Measurements from ENCODE around the gene CEP85L. TPM values are rescaled to one million over a fixed set of nuclear protein-coding genes. Genes with fewer than 3 reads are reported as not detected.

The CEP85L gene
- total RNA-seq, 1 experiment from 2014 or later: 4.9 TPM

GRCh38 chr6:118548613-118549012 lies 102.8 kb downstream of the CEP85L start:
- POLR2A ChIA-PET: no interaction called here
- DNase-seq (ENCODE audit: low read depth, low spot score): no peak
- Histone ChIP-seq H3K36me3 (ENCODE audit: control insufficient read depth in 1 of 2, insufficient read depth in 2 of 2, low read length in 2 of 2) (no peaks in the 10 kb centered on the region), H3K4me2 (ENCODE audit: low read length) (no peak overlapping the region), H3K4me1 (ENCODE audit: control insufficient read depth in 1 of 2, insufficient read depth in 2 of 2, low read length in 2 of 2) (no peaks in the 10 kb centered on the region), H3K27ac (ENCODE audit: low read depth, low read length) (no peak overlapping the region), H4K20me1 (ENCODE audit: insufficient read depth) (no peaks in the 10 kb centered on the region), H3K79me2 (ENCODE audit: insufficient read depth, low read length) (no peaks in the 10 kb centered on the region), H3K9me3 (ENCODE audit: control insufficient read depth in 1 of 2, insufficient read depth in 1 of 2, low read depth in 1 of 2, low read length in 2 of 2) (no peaks in the 10 kb centered on the region), H2AFZ (ENCODE audit: low read depth, low read length, poor library complexity, severe bottlenecking) (no peak overlapping the region), H3K27me3 (ENCODE audit: insufficient read depth, low read length) (no peaks in the 10 kb centered on the region), H3K9me2 (ENCODE audit: insufficient read depth) (no peaks in the 10 kb centered on the region), H3K4me3 (replicated peaks in 1 of 2; ENCODE audit: low read depth in 1 of 2, low read length in 2 of 2) (no peak overlapping the region), H3K9ac (ENCODE audit: low read length) (no peak overlapping the region)
- no TSS peak for BruUV-seq (replicated peaks)
- RAD21 ChIA-PET (ENCODE audit: low non-redundant PET in 1 of 2, low total read pairs in 2 of 2, uncharacterized antibody in 2 of 2, unreplicated experiment in 2 of 2): no interaction called here
- intact Hi-C loops (cut with micrococcal nuclease): no loop called here
- ATAC-seq: no peak
- TF ChIP-seq POLR2A (IDR thresholded peaks at IDR 0.05; ENCODE audit: borderline replicate concordance, extremely low read depth, insufficient read depth, insufficient read length) (no peak), MAX (IDR thresholded peaks at IDR 0.05) (no peak), SP1 (IDR thresholded peaks at IDR 0.05; ENCODE audit: low read depth) (no peak), FOSL1 (IDR thresholded peaks at IDR 0.05; ENCODE audit: low read depth) (no peak), ATF3 (IDR thresholded peaks at IDR 0.05) (no peak), REST (IDR thresholded peaks at IDR 0.05; ENCODE audit: low read depth) (no peak), ZBTB33 (IDR thresholded peaks at IDR 0.05; ENCODE audit: extremely low read depth, insufficient replicate concordance, low read length) (no peak), RAD21 (IDR thresholded peaks at IDR 0.05; ENCODE audit: low read depth) (no peak), JUND (IDR thresholded peaks at IDR 0.05) (no peak), EGR1 (IDR thresholded peaks at IDR 0.05; ENCODE audit: low read depth) (no peak)
- CTCF ChIA-PET: interaction anchor here (1.0 to 1.8 kb wide), 2 partner anchors 17 to 708 kb away, joined by 4 to 7 read pairs; no protein-coding TSS in a partner anchor

Measured in HCT116 (cell line).